Activated CD4-positive, alpha-beta T cell treated with anti-CD3 and anti-CD28 coated beads, Interleukin-2, amount 10 ng/mL, durations not matched to agents 24 days and 14 days (primary cell): Measurements from ENCODE around the gene BNC2. TPM values are rescaled to one million over a fixed set of nuclear protein-coding genes. Genes with fewer than 3 reads are reported as not detected.
"Not testable (repeated sequence)": the region's sequence is repeated elsewhere in the genome, so short reads cannot be mapped to it uniquely, and the experiment has no call there.

Experiments used
- DNase-seq: peaks from one replicate; pipeline ENCODE4 v3.0.0; 2022
- H3K27ac Mint-ChIP-seq: one replicate; pipeline ENCODE4 v1.8.0; 2022; ENCODE audit warnings: mild to moderate bottlenecking, mixed read lengths
- H3K27me3 Mint-ChIP-seq: one replicate; pipeline ENCODE4 v1.8.0; 2022; ENCODE audit warnings: mixed read lengths
- H3K36me3 Mint-ChIP-seq: one replicate; pipeline ENCODE4 v1.8.0; 2022; ENCODE audit warnings: low read depth, mild to moderate bottlenecking, mixed read lengths
- H3K4me1 Mint-ChIP-seq: one replicate; pipeline ENCODE4 v1.8.0; 2021; ENCODE audit warnings: mixed read lengths
- H3K4me3 Mint-ChIP-seq: one replicate; pipeline ENCODE4 v1.8.0; 2022; ENCODE audit warnings: mild to moderate bottlenecking, moderate library complexity, mixed read lengths
- H3K9me3 Mint-ChIP-seq: one replicate; pipeline ENCODE4 v1.8.0; 2021; ENCODE audit warnings: mixed read lengths
- intact Hi-C: fragments of 100-400 bp; cut with micrococcal nuclease; formaldehyde crosslinking; loops from one replicate; pipeline ENCODE4 v1.15.1; 2023
- total RNA-seq: library from RNA; stranded (reverse); gene quantifications from 2 replicates; pipeline ENCODE4 v1.2.3, GENCODE V29; 2022

BNC2 gene
- total RNA-seq, 1 donor from 2014 or later, result not detected

GRCh38 chr9:16496908-16497307 lies 373.6 kb downstream of the BNC2 start:
- no peak overlapping the region for H3K4me3 Mint-ChIP-seq
- no peak overlapping the region for H3K27ac Mint-ChIP-seq
- no peaks in the 10 kb centered on the region for H3K27me3 Mint-ChIP-seq
- no peaks in the 10 kb centered on the region for H3K9me3 Mint-ChIP-seq
- H3K36me3 Mint-ChIP-seq, result no peaks in the 10 kb centered on the region
- no peak for DNase-seq
- no peaks in the 10 kb centered on the region for H3K4me1 Mint-ChIP-seq
- intact Hi-C loops, result no loop called here

DNA sequence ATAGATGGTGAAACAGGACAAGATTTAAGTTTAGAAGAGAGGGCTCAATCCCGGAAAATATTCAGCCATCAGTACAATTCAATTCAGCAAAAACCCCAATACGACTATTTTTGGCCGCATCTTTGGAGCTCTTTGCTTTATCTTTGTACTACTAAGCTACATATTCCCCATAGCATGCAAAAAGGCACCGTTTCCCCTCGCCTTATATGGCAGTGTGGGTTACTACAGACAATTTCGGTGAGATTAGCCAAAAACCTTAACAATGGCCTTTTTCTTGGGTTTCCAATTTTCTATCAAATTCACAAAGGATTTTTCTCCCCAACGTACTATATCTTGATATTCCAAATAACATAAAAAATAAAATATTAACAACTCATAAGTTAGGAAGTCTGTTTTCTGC lies 382.6 kb downstream of the BNC2 start:
- Mint-ChIP-seq H3K27me3 (no peaks in the 10 kb centered on the region), H3K36me3 (no peaks in the 10 kb centered on the region), H3K4me1 (no peaks in the 10 kb centered on the region), H3K9me3 (no peaks in the 10 kb centered on the region), H3K27ac (no peak overlapping the region), H3K4me3 (no peak overlapping the region)
- intact Hi-C loops, result no loop called here
- no peak for DNase-seq

- no peaks in the 10 kb centered on the region for H3K36me3 Mint-ChIP-seq
- H3K4me3 Mint-ChIP-seq, result no peak overlapping the region
- intact Hi-C loops, result no loop called here
- no peak overlapping the region for H3K27ac Mint-ChIP-seq
- no peak for DNase-seq
- H3K9me3 Mint-ChIP-seq, result no peaks in the 10 kb centered on the region
- H3K4me1 Mint-ChIP-seq, result no peaks in the 10 kb centered on the region
- H3K27me3 Mint-ChIP-seq, result no peaks in the 10 kb centered on the region
Measured at GRCh38 chr9:16485575-16486321, 384.7 kb downstream of the BNC2 start.

GRCh38 chr9:16485160-16485559 lies 385.3 kb downstream of the BNC2 start:
- Mint-ChIP-seq H3K4me3 (no peak overlapping the region), H3K27ac (no peak overlapping the region)

GRCh38 chr9:16484744-16485143 lies 385.7 kb downstream of the BNC2 start:
- Mint-ChIP-seq H3K4me3 (no peak overlapping the region), H3K9me3 (no peaks in the 10 kb centered on the region), H3K27me3 (no peaks in the 10 kb centered on the region), H3K36me3 (no peaks in the 10 kb centered on the region), H3K27ac (no peak overlapping the region), H3K4me1 (no peaks in the 10 kb centered on the region)
- intact Hi-C loops, result no loop called here
- no peak for DNase-seq

More at GRCh38 chr9:16485160-16485559, 385.3 kb downstream of the BNC2 start:
- Mint-ChIP-seq H3K9me3 (no peaks in the 10 kb centered on the region), H3K27me3 (no peaks in the 10 kb centered on the region), H3K4me1 (no peaks in the 10 kb centered on the region), H3K36me3 (no peaks in the 10 kb centered on the region)
- no peak for DNase-seq
- intact Hi-C loops, result no loop called here

GRCh38 chr9:16484180-16484579 lies 386.3 kb downstream of the BNC2 start:
- intact Hi-C loops, result no loop called here
- no peak overlapping the region for H3K27ac Mint-ChIP-seq
- no peaks in the 10 kb centered on the region for H3K9me3 Mint-ChIP-seq
- no peaks in the 10 kb centered on the region for H3K27me3 Mint-ChIP-seq
- DNase-seq, result no peak
- H3K4me1 Mint-ChIP-seq, result no peaks in the 10 kb centered on the region
- H3K4me3 Mint-ChIP-seq, result no peak overlapping the region
- no peaks in the 10 kb centered on the region for H3K36me3 Mint-ChIP-seq

- Mint-ChIP-seq H3K36me3 (no peaks in the 10 kb centered on the region), H3K27ac (no peak overlapping the region), H3K4me1 (no peaks in the 10 kb centered on the region), H3K9me3 (no peaks in the 10 kb centered on the region), H3K27me3 (no peaks in the 10 kb centered on the region), H3K4me3 (no peak overlapping the region)
- no peak for DNase-seq
- intact Hi-C loops, result no loop called here
Measured at GRCh38 chr9:16482764-16483163, 387.7 kb downstream of the BNC2 start.

DNA sequence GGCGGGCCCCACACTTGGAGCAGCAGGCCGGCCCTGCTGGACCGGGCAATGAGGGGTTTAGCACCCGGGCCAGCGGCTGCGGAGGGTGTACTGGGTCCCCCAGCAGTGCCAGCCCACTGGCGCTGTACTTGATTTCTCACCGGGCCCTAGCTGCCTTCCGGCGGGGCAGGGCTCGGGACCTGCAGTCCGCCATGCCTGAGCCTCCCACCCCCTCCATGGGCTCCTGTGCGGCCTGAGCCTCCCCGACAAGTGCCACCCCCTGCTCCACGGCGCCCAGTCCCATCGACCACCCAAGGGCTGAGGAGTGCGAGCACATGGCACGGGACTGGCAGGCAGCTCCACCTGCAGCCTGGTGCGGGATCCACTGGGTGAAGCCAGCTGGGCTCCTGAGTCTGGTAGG lies 389.9 kb downstream of the BNC2 start:
- intact Hi-C loops, H3K4me1 Mint-ChIP-seq, H3K9me3 Mint-ChIP-seq, DNase-seq, H3K36me3 Mint-ChIP-seq, H3K27me3 Mint-ChIP-seq, H3K27ac Mint-ChIP-seq, H3K4me3 Mint-ChIP-seq: not testable (repeated sequence)

GRCh38 chr9:16475996-16476395 lies 394.5 kb downstream of the BNC2 start:
- Mint-ChIP-seq H3K36me3 (no peaks in the 10 kb centered on the region), H3K9me3 (peaks cover 3% of the 10 kb centered on the region), H3K27ac (no peak overlapping the region), H3K4me3 (no peak overlapping the region), H3K4me1 (no peaks in the 10 kb centered on the region), H3K27me3 (no peaks in the 10 kb centered on the region)
- intact Hi-C loops, result no loop called here
- DNase-seq, result no peak

DNA sequence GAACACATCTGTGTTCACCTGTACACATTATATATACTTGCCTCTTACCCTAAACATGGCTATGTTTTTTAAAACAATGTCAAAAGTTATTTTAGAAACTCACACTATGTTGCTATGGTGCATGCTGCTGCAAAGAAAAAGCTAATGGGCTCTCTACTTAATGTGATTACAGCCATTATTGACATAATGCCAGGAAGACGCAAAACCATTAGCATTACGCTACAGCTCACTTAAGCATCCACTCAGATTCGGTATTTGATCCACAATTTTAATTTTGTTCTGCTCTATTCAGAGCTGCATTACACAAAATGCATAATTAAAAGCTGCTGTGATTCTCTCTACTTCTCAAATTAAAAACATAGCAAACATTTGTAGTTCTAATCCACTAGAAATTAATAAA lies 395.2 kb downstream of the BNC2 start:
- Mint-ChIP-seq H3K4me1 (no peaks in the 10 kb centered on the region), H3K4me3 (no peak overlapping the region), H3K9me3 (peaks cover 3% of the 10 kb centered on the region), H3K27ac (no peak overlapping the region), H3K36me3 (no peaks in the 10 kb centered on the region), H3K27me3 (no peaks in the 10 kb centered on the region)
- DNase-seq, result no peak
- intact Hi-C loops, result no loop called here

DNA sequence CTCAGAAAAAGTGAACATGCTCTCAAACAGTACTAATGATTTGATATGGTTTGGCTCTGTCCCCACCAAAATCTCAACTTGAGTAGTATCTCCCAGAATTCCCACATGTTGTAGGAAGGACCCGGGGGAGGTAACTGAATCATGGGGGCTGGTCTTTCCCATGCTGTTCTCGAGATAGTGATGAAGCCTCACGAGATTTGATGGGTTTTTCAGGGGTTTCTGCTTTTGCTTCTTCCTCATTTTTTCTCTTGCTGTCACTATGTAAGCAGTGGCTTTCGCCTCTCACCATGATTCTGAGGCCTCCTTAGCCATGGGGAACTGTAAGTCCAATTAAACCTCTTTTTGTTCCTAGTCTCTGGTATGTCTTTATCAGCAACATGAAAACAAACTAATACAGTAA lies 401.3 kb downstream of the BNC2 start:
- H3K27me3 Mint-ChIP-seq, result no peaks in the 10 kb centered on the region
- intact Hi-C loops, result no loop called here
- H3K4me3 Mint-ChIP-seq, result no peak overlapping the region
- DNase-seq, result no peak
- H3K27ac Mint-ChIP-seq, result no peak overlapping the region
- H3K4me1 Mint-ChIP-seq, result no peaks in the 10 kb centered on the region
- H3K9me3 Mint-ChIP-seq, result peaks cover 6% of the 10 kb centered on the region
- no peaks in the 10 kb centered on the region for H3K36me3 Mint-ChIP-seq

GRCh38 chr9:16461851-16462250 lies 408.6 kb downstream of the BNC2 start:
- Mint-ChIP-seq H3K27ac (no peak overlapping the region), H3K9me3 (no peaks in the 10 kb centered on the region)

DNA sequence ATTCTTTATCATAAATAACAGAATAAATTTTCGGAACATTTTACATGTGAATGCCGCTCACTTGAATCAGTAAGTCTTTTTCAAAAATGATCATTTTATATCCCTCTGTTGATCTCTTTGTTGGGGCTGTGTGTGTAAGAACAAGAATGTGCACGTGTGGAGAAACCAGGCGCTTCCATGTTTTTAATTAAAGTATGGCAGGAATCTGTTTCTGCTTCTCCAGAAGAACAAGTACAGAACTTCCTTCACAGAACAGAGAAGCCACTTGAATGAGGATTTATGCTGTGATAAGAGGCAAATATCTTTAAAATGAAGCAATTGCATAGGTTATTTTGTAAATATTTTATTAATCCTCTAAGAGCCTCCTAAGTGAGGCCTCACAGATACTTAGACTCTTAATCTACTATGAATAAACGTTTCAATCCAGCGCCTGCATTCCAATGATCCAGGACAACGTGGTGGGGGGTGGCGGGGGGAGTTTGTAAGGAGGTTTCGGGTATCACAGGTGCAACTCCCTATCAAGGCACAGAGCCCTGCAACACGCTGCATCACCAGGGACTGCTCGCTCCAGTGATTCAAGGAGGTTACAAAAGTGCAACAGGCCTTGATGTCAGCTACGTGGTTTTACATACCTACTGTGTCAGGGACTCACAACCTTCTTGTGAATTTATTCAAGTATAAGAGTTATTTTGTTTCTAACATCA lies 409.2 kb downstream of the BNC2 start:
- Mint-ChIP-seq H3K4me3 (no peak overlapping the region), H3K27me3 (no peaks in the 10 kb centered on the region), H3K9me3 (no peaks in the 10 kb centered on the region), H3K36me3 (no peaks in the 10 kb centered on the region), H3K4me1 (no peaks in the 10 kb centered on the region), H3K27ac (no peak overlapping the region)
- no peak for DNase-seq
- intact Hi-C loops, result no loop called here

More at GRCh38 chr9:16461851-16462250, 408.6 kb downstream of the BNC2 start:
- H3K4me3 Mint-ChIP-seq, result no peak overlapping the region
- DNase-seq, result no peak
- no peaks in the 10 kb centered on the region for H3K36me3 Mint-ChIP-seq
- no peaks in the 10 kb centered on the region for H3K27me3 Mint-ChIP-seq
- H3K4me1 Mint-ChIP-seq, result no peaks in the 10 kb centered on the region
- intact Hi-C loops, result no loop called here

- H3K4me1 Mint-ChIP-seq, result no peaks in the 10 kb centered on the region
- no peak overlapping the region for H3K4me3 Mint-ChIP-seq
- no peaks in the 10 kb centered on the region for H3K27me3 Mint-ChIP-seq
- no peaks in the 10 kb centered on the region for H3K36me3 Mint-ChIP-seq
- DNase-seq, result no peak
- no peak overlapping the region for H3K27ac Mint-ChIP-seq
- intact Hi-C loops, result no loop called here
- H3K9me3 Mint-ChIP-seq, result no peaks in the 10 kb centered on the region
Measured at GRCh38 chr9:16460696-16461095, 409.8 kb downstream of the BNC2 start.
